ENCODE data around the gene SLF2.
A peak's percentile ranks its signal among the peaks of the same experiment; 100 is the strongest.
"Not testable (repeated sequence)": the region's sequence is repeated elsewhere in the genome, so short reads cannot be mapped to it uniquely, and the experiment has no call there.

SLF2 gene

GRCh38 chr10:100969187-100970075 is 56.7 kb downstream of the SLF2 start, which contains the start of gene SEMA4G:
Gene SEMA4G (plus strand): TSS chr10:100969504. CDS start chr10:100972913, 3,409 bp downstream.
- Histone ChIP-seq H3K27me3 (ENCODE audit: insufficient read depth, insufficient read length) (peaks cover 6% of the 10 kb centered on the region), H3K9ac (ENCODE audit: insufficient read length, low read depth) (peak within 1 kb of the TSS; percentile 77), H3K4me1 (ENCODE audit: insufficient read depth, insufficient read length) (peaks cover 26% of the 10 kb centered on the region), H3K4me3 (ENCODE audit: insufficient read length, low read depth) (peak within 1 kb of the TSS; percentile 66), H3K9me3 (ENCODE audit: insufficient read depth, low read length) (no peaks in the 10 kb centered on the region), H3K36me3 (ENCODE audit: insufficient read depth, insufficient read length, low read length) (no peaks in the 10 kb centered on the region)
- TF ChIP-seq SUZ12 (IDR thresholded peaks at IDR 0.05; ENCODE audit: extremely low read depth, insufficient read depth, insufficient read length) (no peak), YY1 (IDR thresholded peaks at IDR 0.05; ENCODE audit: insufficient read depth, insufficient read length) (no peak), ZNF274 (IDR thresholded peaks at IDR 0.05; ENCODE audit: low read depth, low read length) (no peak)
- DNase-seq (ENCODE audit: low read depth, low spot score): peak; percentile 51

DNA sequence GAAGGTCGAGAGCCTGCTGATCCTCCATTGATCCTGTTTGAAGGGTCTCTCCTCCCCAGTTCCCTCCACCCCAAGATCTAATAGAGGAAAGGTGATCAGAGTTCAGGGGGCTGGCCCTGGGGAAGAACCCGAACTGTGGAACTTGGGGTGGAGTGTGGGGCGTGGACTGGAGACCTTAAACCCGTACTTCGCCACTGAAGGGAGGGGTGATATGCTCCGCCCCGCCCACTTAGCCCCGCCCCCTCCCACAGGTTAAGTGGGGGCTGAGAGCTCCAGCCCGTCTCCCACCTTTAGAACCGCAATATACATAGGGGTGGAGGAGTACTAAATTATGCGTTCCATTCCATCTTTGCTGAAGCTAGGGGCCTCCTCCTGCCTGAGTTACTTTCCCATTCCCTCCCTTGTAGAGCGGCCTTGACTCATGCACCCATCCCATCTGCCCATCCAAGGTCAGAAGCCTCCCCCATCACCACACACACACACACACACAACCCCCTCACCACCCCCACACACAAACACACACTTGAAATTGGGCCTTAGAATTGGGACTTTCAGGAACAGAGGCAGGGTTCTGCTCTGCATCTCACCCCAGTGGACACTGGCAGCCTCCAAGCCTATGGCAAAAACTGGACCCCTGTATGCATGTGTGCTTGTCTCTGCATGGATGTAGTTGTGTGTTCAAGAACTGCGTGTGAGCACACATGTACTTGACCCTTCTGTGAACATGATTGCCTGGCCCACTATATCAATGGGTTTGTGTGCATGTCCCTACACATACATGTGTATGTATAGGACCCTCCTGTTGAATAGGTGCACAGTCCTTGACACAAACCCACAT is 57.5 kb downstream of the SLF2 start:
- TF ChIP-seq SUZ12 (IDR thresholded peaks at IDR 0.05; ENCODE audit: extremely low read depth, insufficient read depth, insufficient read length) (no peak), YY1 (IDR thresholded peaks at IDR 0.05; ENCODE audit: insufficient read depth, insufficient read length) (no peak), ZNF274 (IDR thresholded peaks at IDR 0.05; ENCODE audit: low read depth, low read length) (no peak)
- DNase-seq (ENCODE audit: low read depth, low spot score): no peak
- Histone ChIP-seq H3K4me3 (ENCODE audit: insufficient read length, low read depth) (peak overlapping the region; percentile 66), H3K27me3 (ENCODE audit: insufficient read depth, insufficient read length) (peaks cover 6% of the 10 kb centered on the region), H3K4me1 (ENCODE audit: insufficient read depth, insufficient read length) (peaks cover 26% of the 10 kb centered on the region), H3K36me3 (ENCODE audit: insufficient read depth, insufficient read length, low read length) (no peaks in the 10 kb centered on the region), H3K9me3 (ENCODE audit: insufficient read depth, low read length) (no peaks in the 10 kb centered on the region), H3K9ac (ENCODE audit: insufficient read length, low read depth) (peak overlapping the region; percentile 77)

GRCh38 chr10:100970914-100971811 is 58.4 kb downstream of the SLF2 start:
- no peak for DNase-seq (ENCODE audit: low read depth, low spot score)
- Histone ChIP-seq H3K9ac (ENCODE audit: insufficient read length, low read depth) (no peak overlapping the region), H3K36me3 (ENCODE audit: insufficient read depth, insufficient read length, low read length) (no peaks in the 10 kb centered on the region), H3K4me1 (ENCODE audit: insufficient read depth, insufficient read length) (peaks cover 24% of the 10 kb centered on the region), H3K27me3 (ENCODE audit: insufficient read depth, insufficient read length) (peaks cover 6% of the 10 kb centered on the region), H3K4me3 (ENCODE audit: insufficient read length, low read depth) (no peak overlapping the region), H3K9me3 (ENCODE audit: insufficient read depth, low read length) (no peaks in the 10 kb centered on the region)
- TF ChIP-seq YY1 (IDR thresholded peaks at IDR 0.05; ENCODE audit: insufficient read depth, insufficient read length) (no peak), ZNF274 (IDR thresholded peaks at IDR 0.05; ENCODE audit: low read depth, low read length) (no peak), SUZ12 (IDR thresholded peaks at IDR 0.05; ENCODE audit: extremely low read depth, insufficient read depth, insufficient read length) (no peak)

GRCh38 chr10:100972115-100972903 is 59.5 kb downstream of the SLF2 start:
- Histone ChIP-seq H3K4me1 (ENCODE audit: insufficient read depth, insufficient read length) (peaks cover 24% of the 10 kb centered on the region), H3K9ac (ENCODE audit: insufficient read length, low read depth) (no peak overlapping the region), H3K27me3 (ENCODE audit: insufficient read depth, insufficient read length) (peaks cover 6% of the 10 kb centered on the region), H3K9me3 (ENCODE audit: insufficient read depth, low read length) (no peaks in the 10 kb centered on the region), H3K36me3 (ENCODE audit: insufficient read depth, insufficient read length, low read length) (no peaks in the 10 kb centered on the region), H3K4me3 (ENCODE audit: insufficient read length, low read depth) (no peak overlapping the region)
- no peak for DNase-seq (ENCODE audit: low read depth, low spot score)
- no peak for TF ChIP-seq ZNF274 (IDR thresholded peaks at IDR 0.05; ENCODE audit: low read depth, low read length)
- TF ChIP-seq SUZ12 (IDR thresholded peaks at IDR 0.05; ENCODE audit: extremely low read depth, insufficient read depth, insufficient read length): no peak
- no peak for TF ChIP-seq YY1 (IDR thresholded peaks at IDR 0.05; ENCODE audit: insufficient read depth, insufficient read length)

GRCh38 chr10:100972904-100973535 is 60.3 kb downstream of the SLF2 start:
- Histone ChIP-seq H3K36me3 (ENCODE audit: insufficient read depth, insufficient read length, low read length) (no peaks in the 10 kb centered on the region), H3K4me3 (ENCODE audit: insufficient read length, low read depth) (no peak overlapping the region), H3K9me3 (ENCODE audit: insufficient read depth, low read length) (no peaks in the 10 kb centered on the region), H3K4me1 (ENCODE audit: insufficient read depth, insufficient read length) (peaks cover 24% of the 10 kb centered on the region), H3K27me3 (ENCODE audit: insufficient read depth, insufficient read length) (peaks cover 6% of the 10 kb centered on the region), H3K9ac (ENCODE audit: insufficient read length, low read depth) (no peak overlapping the region)
- TF ChIP-seq ZNF274 (IDR thresholded peaks at IDR 0.05; ENCODE audit: low read depth, low read length) (no peak), SUZ12 (IDR thresholded peaks at IDR 0.05; ENCODE audit: extremely low read depth, insufficient read depth, insufficient read length) (no peak), YY1 (IDR thresholded peaks at IDR 0.05; ENCODE audit: insufficient read depth, insufficient read length) (no peak)
- no peak for DNase-seq (ENCODE audit: low read depth, low spot score)

- not testable (repeated sequence) for H3K4me3 ChIP-seq (ENCODE audit: insufficient read length, low read depth); DNase-seq (ENCODE audit: low read depth, low spot score); H3K9me3 ChIP-seq (ENCODE audit: insufficient read depth, low read length); H3K27me3 ChIP-seq (ENCODE audit: insufficient read depth, insufficient read length); H3K9ac ChIP-seq (ENCODE audit: insufficient read length, low read depth)
- H3K4me1 ChIP-seq (ENCODE audit: insufficient read depth, insufficient read length): peaks cover 19% of the 10 kb centered on the region
- H3K36me3 ChIP-seq (ENCODE audit: insufficient read depth, insufficient read length, low read length): peaks cover 19% of the 10 kb centered on the region
Measured at GRCh38 chr10:100975397-100975796, 62.6 kb downstream of the SLF2 start.
